Type B pancreatic cell (in vitro differentiated cells): ENCODE data around the gene BCL6. TPM values are rescaled to one million over a fixed set of nuclear protein-coding genes. Genes with fewer than 3 reads are reported as not detected.

Experiments
- DNase-seq: peaks from one replicate; pipeline ENCODE4 v3.0.0; 2021; ENCODE audit warnings: mixed read lengths; ENCODE audit not compliant: unreplicated experiment; ENCODE audit errors: extremely low spot score
- H3K27ac Mint-ChIP-seq: 2 replicates; pipeline ENCODE4 v1.8.0; 2021; ENCODE audit warnings: mild to moderate bottlenecking, mixed read lengths
- H3K27me3 Mint-ChIP-seq: 2 replicates; pipeline ENCODE4 v1.8.0; 2021; ENCODE audit warnings: mixed read lengths
- H3K36me3 Mint-ChIP-seq: 2 replicates; pipeline ENCODE4 v1.8.0; 2021; ENCODE audit warnings: mixed read lengths
- H3K4me1 Mint-ChIP-seq: one replicate; pipeline ENCODE4 v1.8.0; 2021; ENCODE audit warnings: mixed read lengths; ENCODE audit not compliant: unreplicated experiment
- H3K4me3 Mint-ChIP-seq: 2 replicates; pipeline ENCODE4 v1.8.0; 2021; ENCODE audit warnings: mild to moderate bottlenecking, mixed read lengths
- H3K9me3 Mint-ChIP-seq: 2 replicates; pipeline ENCODE4 v1.8.0; 2021; ENCODE audit warnings: mixed read lengths
- CTCF ChIP-seq: fragments of 200-600 bp; sonication (generic); conservative IDR thresholded peaks from 2 replicates; pipeline ENCODE4 v1.5.0; 2021; ENCODE audit warnings: antibody characterized with exemption, mild to moderate bottlenecking
- total RNA-seq: library from RNA; stranded (reverse); gene quantifications from 2 replicates; pipeline ENCODE4 v1.2.1, GENCODE V29; 2021; ENCODE audit warnings: low replicate concordance

BCL6 gene
- total RNA-seq, 1 donor from 2014 or later, result 27.3 TPM

GRCh38 chr3:187759601-187760000 lies 14.3 kb upstream of the BCL6 start:
- peaks cover 10% of the 10 kb centered on the region for H3K4me1 Mint-ChIP-seq
- no peaks in the 10 kb centered on the region for H3K27me3 Mint-ChIP-seq
- H3K9me3 Mint-ChIP-seq, result no peaks in the 10 kb centered on the region
- no peak for DNase-seq
- H3K27ac Mint-ChIP-seq, result no peak overlapping the region
- H3K4me3 Mint-ChIP-seq, result no peak overlapping the region
- H3K36me3 Mint-ChIP-seq, result no peaks in the 10 kb centered on the region
- no peak for TF ChIP-seq CTCF

GRCh38 chr3:187758318-187758955 lies 13.2 kb upstream of the BCL6 start:
- Mint-ChIP-seq H3K9me3 (no peaks in the 10 kb centered on the region), H3K27ac (no peak overlapping the region), H3K4me3 (no peak overlapping the region), H3K27me3 (no peaks in the 10 kb centered on the region), H3K36me3 (no peaks in the 10 kb centered on the region), H3K4me1 (peaks cover under 1% of the 10 kb centered on the region)
- no peak for DNase-seq
- no peak for TF ChIP-seq CTCF

DNA sequence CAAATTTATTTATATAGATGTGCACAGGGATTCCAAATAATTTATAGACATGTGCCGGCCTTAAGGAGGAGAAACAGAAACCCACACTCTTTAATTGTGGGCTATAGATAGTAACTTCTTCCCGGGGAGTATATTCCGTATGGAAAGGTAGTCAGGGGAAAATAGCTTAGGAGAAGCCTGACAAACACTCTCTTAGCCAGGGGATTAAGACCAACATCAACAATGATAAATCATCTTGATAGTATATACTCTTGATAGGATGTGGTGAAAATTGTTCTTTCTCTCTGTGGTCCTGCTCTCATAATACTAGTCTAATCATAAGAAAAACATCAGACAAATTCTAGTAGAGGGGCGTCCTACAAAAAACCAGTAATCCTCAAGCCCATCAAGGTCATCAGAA lies 8.2 kb upstream of the BCL6 start:
- no peaks in the 10 kb centered on the region for H3K9me3 Mint-ChIP-seq
- H3K36me3 Mint-ChIP-seq, result no peaks in the 10 kb centered on the region
- H3K27ac Mint-ChIP-seq, result no peak overlapping the region
- no peak for TF ChIP-seq CTCF
- H3K4me1 Mint-ChIP-seq, result peaks cover 30% of the 10 kb centered on the region
- H3K27me3 Mint-ChIP-seq, result no peaks in the 10 kb centered on the region
- no peak overlapping the region for H3K4me3 Mint-ChIP-seq
- DNase-seq, result no peak

GRCh38 chr3:187750513-187751123 lies 5.3 kb upstream of the BCL6 start:
- H3K9me3 Mint-ChIP-seq, result no peaks in the 10 kb centered on the region
- DNase-seq, result no peak
- no peak for TF ChIP-seq CTCF
- peak overlapping the region; percentile 100 for H3K27ac Mint-ChIP-seq
- no peaks in the 10 kb centered on the region for H3K36me3 Mint-ChIP-seq
- H3K4me1 Mint-ChIP-seq, result peaks cover 50% of the 10 kb centered on the region
- peak overlapping the region; percentile 90 for H3K4me3 Mint-ChIP-seq
- H3K27me3 Mint-ChIP-seq, result no peaks in the 10 kb centered on the region

- H3K4me3 Mint-ChIP-seq, result peak overlapping the region; percentile 90
- DNase-seq, result no peak
- H3K27me3 Mint-ChIP-seq, result no peaks in the 10 kb centered on the region
- H3K27ac Mint-ChIP-seq, result peak overlapping the region; percentile 100
- no peaks in the 10 kb centered on the region for H3K9me3 Mint-ChIP-seq
- no peak for TF ChIP-seq CTCF
- no peaks in the 10 kb centered on the region for H3K36me3 Mint-ChIP-seq
- H3K4me1 Mint-ChIP-seq, result peaks cover 51% of the 10 kb centered on the region
Observed at GRCh38 chr3:187750006-187750512, 4.8 kb upstream of the BCL6 start.
